IMR-90 (cell line): Measurements from ENCODE around the gene POLE4. TPM values are rescaled to one million over a fixed set of nuclear protein-coding genes. Genes with fewer than 3 reads are reported as not detected.

Experiments used
- ATAC-seq: fragments of 200-7000 bp; cut with Tn5 transposase; 2 replicates; pipeline ENCODE4 v1.9.1; 2020; ENCODE audit warnings: low read depth, mild to moderate bottlenecking, moderate library complexity
- BruUV-seq: library from RNA; stranded (reverse); fragments of 400-500 nt; replicated peaks from 2 replicates; lab custom pipeline; 2021; lab: Mats Ljungman, UMichigan
- CTCF ChIA-PET: fragments of 300-600 bp; formaldehyde crosslinking; extraction: SDS; loops from one replicate; lab custom pipeline; 2021; ENCODE audit warnings: antibody characterized with exemption; lab: Yijun Ruan, JAX
- POLR2A ChIA-PET: fragments of 300-600 bp; sonication (Branson Sonifier 250); formaldehyde crosslinking; loops from one replicate; lab custom pipeline; 2022; ENCODE audit warnings: antibody characterized with exemption; ENCODE audit not compliant: unreplicated experiment; lab: Charles Lee
- DNase-seq: peaks from one replicate; pipeline ENCODE4 v3.0.0; 2013
- H2AFZ ChIP-seq: replicated peaks from 2 replicates; pipeline ENCODE3; 2013; ENCODE audit warnings: low read length, mild to moderate bottlenecking; ENCODE audit not compliant: poor library complexity
- H2AK5ac ChIP-seq: 2 replicates; pipeline ENCODE4 v1.6.1; 2013; ENCODE audit warnings: low read depth, low read length, inconsistent platforms
- H2AK9ac ChIP-seq: replicated peaks from 2 replicates; pipeline ENCODE3; 2013; ENCODE audit warnings: mild to moderate bottlenecking, low read depth, low read length, moderate library complexity; ENCODE audit not compliant: poor library complexity
- H2BK120ac ChIP-seq: 2 replicates; pipeline ENCODE4 v1.6.1; 2013; ENCODE audit warnings: low read depth, low read length, inconsistent platforms
- H2BK15ac ChIP-seq: 3 replicates; pipeline ENCODE4 v1.6.1; 2013; ENCODE audit warnings: low read depth, low read length, inconsistent platforms
- H2BK20ac ChIP-seq: 2 replicates; pipeline ENCODE4 v1.6.1; 2013; ENCODE audit warnings: low read depth, mild to moderate bottlenecking, inconsistent platforms, low read length, moderate library complexity
- H2BK5ac ChIP-seq: 2 replicates; pipeline ENCODE4 v1.6.1; 2013; ENCODE audit warnings: mild to moderate bottlenecking, low read depth, low read length, inconsistent platforms; ENCODE audit not compliant: poor library complexity, severe bottlenecking
- H3K14ac ChIP-seq: replicated peaks from 2 replicates; pipeline ENCODE4 v1.6.1; 2013; ENCODE audit warnings: low read depth, low read length, inconsistent platforms
- H3K18ac ChIP-seq: 2 replicates; pipeline ENCODE4 v1.6.1; 2013; ENCODE audit warnings: low read depth, low read length, control low read depth
- H3K23ac ChIP-seq: 2 replicates; pipeline ENCODE4 v1.6.1; 2013; ENCODE audit warnings: low read depth, low read length, inconsistent platforms
- H3K27ac ChIP-seq: 2 replicates; pipeline ENCODE4 v1.5.1; 2013; ENCODE audit warnings: mild to moderate bottlenecking, control low read depth, low read length; ENCODE audit not compliant: insufficient read depth
- H3K27me3 ChIP-seq: 2 replicates; pipeline ENCODE4 v1.6.1; 2013; ENCODE audit warnings: low read length; ENCODE audit not compliant: control insufficient read depth, insufficient read depth
- H3K36me3 ChIP-seq: 2 replicates; pipeline ENCODE4 v1.6.1; 2013; ENCODE audit warnings: low read length, mixed read lengths; ENCODE audit not compliant: control insufficient read depth, insufficient read depth
- H3K4ac ChIP-seq: 2 replicates; pipeline ENCODE4 v1.6.1; 2013; ENCODE audit warnings: low read depth, low read length, inconsistent platforms
- H3K4me1 ChIP-seq: 2 replicates; pipeline ENCODE4 v1.6.1; 2013; ENCODE audit warnings: low read length, mixed read lengths; ENCODE audit not compliant: control insufficient read depth, insufficient read depth
- H3K4me2 ChIP-seq: 2 replicates; pipeline ENCODE4 v1.6.1; 2013; ENCODE audit warnings: low read depth, mild to moderate bottlenecking, control low read depth, low read length, moderate library complexity
- H3K4me3 ChIP-seq: 2 replicates; pipeline ENCODE4 v1.5.1; 2013; ENCODE audit warnings: low read depth, mild to moderate bottlenecking, control low read depth, low read length, moderate library complexity; ENCODE audit not compliant: insufficient read depth
- H3K56ac ChIP-seq: 2 replicates; pipeline ENCODE4 v1.6.1; 2013; ENCODE audit warnings: low read length, inconsistent platforms; ENCODE audit not compliant: insufficient read depth; ENCODE audit errors: extremely low read depth
- H3K79me1 ChIP-seq, 2 experiments: 2 replicates each; pipeline ENCODE4 v1.6.1; 2013; ENCODE audit warnings: low read length in 2 of 2, inconsistent platforms in 1 of 2, low read depth in 1 of 2
- H3K9ac ChIP-seq: 2 replicates; pipeline ENCODE4 v1.6.1; 2013; ENCODE audit warnings: low read depth, low read length, control low read depth
- H3K9me1 ChIP-seq: 2 replicates; pipeline ENCODE4 v1.6.1; 2013; ENCODE audit warnings: low read length, inconsistent platforms; ENCODE audit not compliant: insufficient read depth
- H3K9me3 ChIP-seq: 2 replicates; pipeline ENCODE4 v1.6.1; 2013; ENCODE audit warnings: low read length; ENCODE audit not compliant: control insufficient read depth, insufficient read depth
- H4K20me1 ChIP-seq: 2 replicates; pipeline ENCODE4 v1.6.1; 2013; ENCODE audit warnings: low read length, inconsistent platforms; ENCODE audit not compliant: insufficient read depth
- H4K5ac ChIP-seq: 2 replicates; pipeline ENCODE4 v1.6.1; 2013; ENCODE audit warnings: mild to moderate bottlenecking, low read depth, low read length, control low read depth
- H4K8ac ChIP-seq, 2 experiments: 2 replicates each; pipeline ENCODE4 v1.6.1; 2013; ENCODE audit warnings: low read depth in 2 of 2, low read length in 2 of 2, control low read depth in 1 of 2, inconsistent platforms in 1 of 2
- H4K91ac ChIP-seq: 2 replicates; pipeline ENCODE4 v1.6.1; 2013; ENCODE audit warnings: low read depth, low read length, inconsistent platforms; ENCODE audit not compliant: insufficient read depth
- BHLHE40 ChIP-seq: fragments of 150-350 bp; IDR thresholded peaks from 2 replicates; pipeline ENCODE4 v1.6.1; 2016; ENCODE audit warnings: mild to moderate bottlenecking, low read depth, low read length
- POLR2A ChIP-seq: IDR thresholded peaks from 2 replicates; pipeline ENCODE4 v1.6.1; 2012; ENCODE audit warnings: mild to moderate bottlenecking, low read depth, low read length
- WGBS, 2 experiments: methylation state at CpG; one replicate each; pipeline versions ENCODE4 v1.1.5 to v1.1.7; 2013; ENCODE audit warnings: missing lambda C conversion rate in 2 of 2; ENCODE audit not compliant: insufficient read length in 1 of 2; ENCODE audit errors: extremely low coverage in 2 of 2; 5-methylcytosine and 5-hydroxymethylcytosine counted together
- dilution Hi-C: fragments of 300-500 bp; cut with HindIII; formaldehyde crosslinking; loops from one replicate; pipeline ENCODE4 v1.14.3; 2018; ENCODE audit warnings: low sequenced_read_pairs; ENCODE audit not compliant: unreplicated experiment
- in situ Hi-C: fragments of 300-500 bp; cut with MboI; formaldehyde crosslinking; loops from 3 replicates; pipeline ENCODE4 v1.14.3; 2019; ENCODE audit warnings: low sequenced_read_pairs, inconsistent platforms, mixed read lengths
- intact Hi-C: fragments of 100-400 bp; cut with micrococcal nuclease; formaldehyde crosslinking; loops from 2 replicates; pipeline ENCODE4 v1.10.0; 2022
- polyA plus RNA-seq, 3 experiments: library from polyadenylated mRNA; depleted of rRNA; stranded (reverse); fragments of >200 nt; gene quantifications; 2 replicates each; pipeline ENCODE4 v1.2.3, GENCODE V29; 2012; ENCODE audit warnings: low replicate concordance in 1 of 3
- total RNA-seq: library from RNA; depleted of rRNA; stranded (reverse); fragments of >200 nt; gene quantifications from 2 replicates; pipeline ENCODE4 v1.2.3, GENCODE V29; 2012
- TF ChIP-seq, protein P1 (sequence below): fragments of 150-350 bp; IDR thresholded peaks from 2 replicates; pipeline ENCODE4 v1.6.1; 2017; ENCODE audit warnings: mild to moderate bottlenecking, antibody characterized with exemption, low read length, low read depth

The POLE4 gene
- total and polyA plus RNA-seq, 2 of the 4 experiments (the other 2 are of a cell fraction), result 9.0 to 23.9 TPM

DNA sequence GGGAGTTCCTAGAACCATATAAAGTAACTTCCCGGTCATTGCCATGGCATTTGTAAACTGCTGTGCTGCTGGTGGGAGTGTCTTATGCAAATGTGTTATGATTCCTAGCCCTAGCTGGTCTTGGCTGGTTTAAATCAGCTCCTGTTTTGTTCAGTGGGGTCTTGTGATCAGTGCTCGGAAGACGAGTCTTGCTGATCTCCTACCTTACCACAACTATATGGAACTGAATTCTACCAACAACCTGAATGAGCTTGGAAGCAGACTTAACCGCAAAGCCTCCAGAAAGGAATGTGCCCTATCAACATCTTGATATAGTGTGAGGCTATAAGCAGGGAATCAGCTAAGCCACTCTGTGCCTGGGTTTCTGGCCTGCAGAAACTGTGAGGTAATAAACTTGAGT is 33.5 kb downstream of the POLE4 start:
- 0 out of 2 replicates have a peak overlapping the region, but pooled peaks have one; percentile 42 for H3K4ac ChIP-seq
- H2BK5ac ChIP-seq, result peak overlapping the region; percentile 72
- H3K4me3 ChIP-seq, result peak overlapping the region; percentile 13; the same call in 1 of the 2 replicates
- H2AFZ ChIP-seq, result peak overlapping the region; percentile 80
- ATAC-seq (peak; percentile 93), DNase-seq (peak; percentile 73)
- peak overlapping the region; percentile 2; the same call in 1 of the 2 replicates for H2BK20ac ChIP-seq
- peak overlapping the region in 1 of 2 experiments; percentile 36; a peak in 2 of 4 replicates for H4K8ac ChIP-seq
- 40% methylated on average over 1 of the region's 4 CpGs; no CpG with 5 or more reads in 1 of the 2 experiments for WGBS, 2 experiments
- H3K36me3 ChIP-seq, result no peaks in the 10 kb centered on the region
- H3K9me3 ChIP-seq, result no peaks in the 10 kb centered on the region
- H3K4me2 ChIP-seq, result peak overlapping the region; percentile 61
- no peak overlapping the region for H3K56ac ChIP-seq
- no peak overlapping the region; the same call in 2 of the 3 replicates for H2BK15ac ChIP-seq
- no peak overlapping the region for H2AK5ac ChIP-seq
- H3K79me1 ChIP-seq, result no peaks in the 10 kb centered on the region
- 0 out of 2 replicates have a peak overlapping the region, but pooled peaks have one; percentile 2 for H4K91ac ChIP-seq
- H3K27me3 ChIP-seq, result no peaks in the 10 kb centered on the region
- TF ChIP-seq, protein P1, sequence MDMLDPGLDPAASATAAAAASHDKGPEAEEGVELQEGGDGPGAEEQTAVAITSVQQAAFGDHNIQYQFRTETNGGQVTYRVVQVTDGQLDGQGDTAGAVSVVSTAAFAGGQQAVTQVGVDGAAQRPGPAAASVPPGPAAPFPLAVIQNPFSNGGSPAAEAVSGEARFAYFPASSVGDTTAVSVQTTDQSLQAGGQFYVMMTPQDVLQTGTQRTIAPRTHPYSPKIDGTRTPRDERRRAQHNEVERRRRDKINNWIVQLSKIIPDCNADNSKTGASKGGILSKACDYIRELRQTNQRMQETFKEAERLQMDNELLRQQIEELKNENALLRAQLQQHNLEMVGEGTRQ, result no peak
- TF ChIP-seq BHLHE40, result no peak
- peak; percentile 30; the same call in 1 of the 2 replicates for TF ChIP-seq POLR2A
- H3K14ac ChIP-seq, result 0 out of 2 replicates have a peak overlapping the region, but pooled peaks have one; percentile 2
- H4K5ac ChIP-seq, result peak overlapping the region; percentile 81; the same call in 1 of the 2 replicates
- no peak overlapping the region for H2AK9ac ChIP-seq
- no peak overlapping the region for H3K23ac ChIP-seq
- BruUV-seq, result no TSS peak
- no peak overlapping the region for H3K9ac ChIP-seq
- ChIA-PET CTCF (no interaction called here), POLR2A (no interaction called here)
- H3K18ac ChIP-seq, result peak overlapping the region; percentile 87
- H3K4me1 ChIP-seq, result peaks cover 8% of the 10 kb centered on the region
- H3K27ac ChIP-seq, result peak overlapping the region; percentile 41; the same call in 1 of the 2 replicates
- dilution Hi-C loops (no loop called here), intact Hi-C loops (no loop called here), in situ Hi-C loops (no loop called here)
- H4K20me1 ChIP-seq, result no peaks in the 10 kb centered on the region
- peaks cover 8% of the 10 kb centered on the region; the same call in 1 of the 2 replicates for H3K9me1 ChIP-seq
- H2BK120ac ChIP-seq, result peak overlapping the region; percentile 4; the same call in 1 of the 2 replicates
